ENCODE measurements around the gene NHS.

Gene NHS

DNA sequence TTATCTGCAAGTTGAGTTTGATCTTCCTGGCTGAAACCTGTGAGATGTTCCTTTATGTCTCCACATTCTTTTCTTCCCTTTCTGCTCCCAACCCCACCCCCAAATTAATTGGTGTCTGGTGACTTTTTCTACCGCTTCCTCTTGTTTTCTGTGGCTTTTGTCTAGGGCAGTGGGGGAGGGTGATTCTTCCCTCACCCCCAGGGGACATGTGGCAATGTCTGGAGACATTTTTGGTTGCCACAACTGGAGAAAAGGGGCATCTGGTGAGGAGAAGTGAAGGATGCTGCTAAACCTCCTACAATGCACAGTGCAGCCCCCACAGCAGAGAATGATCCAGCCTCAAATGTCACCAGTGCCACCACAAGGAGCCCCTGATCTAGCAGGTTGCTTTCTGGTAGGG, 152.9 kb downstream of the NHS start:
- no peak overlapping the region for H3K27ac ChIP-seq (ENCODE audit: low read length)
- H3K9me2 ChIP-seq (replicated peaks; ENCODE audit: insufficient read depth, low read length), result no peaks in the 10 kb centered on the region
- DNase-seq, result no peak
- no peak for TF ChIP-seq EZH2 (optimal IDR thresholded peaks at IDR 0.05; ENCODE audit: low read depth, low read length)
- no peak for TF ChIP-seq CTCF (IDR thresholded peaks at IDR 0.05; ENCODE audit: low read length)
- no peaks in the 10 kb centered on the region for H3K79me2 ChIP-seq (ENCODE audit: low read length)
- H3F3A ChIP-seq (ENCODE audit: insufficient read depth, low read length), result no peaks in the 10 kb centered on the region
- H3K9ac ChIP-seq (ENCODE audit: low read length), result no peak overlapping the region
- H4K20me1 ChIP-seq (ENCODE audit: insufficient read depth, low read length), result no peaks in the 10 kb centered on the region
- H3K4me1 ChIP-seq (ENCODE audit: low read length), result no peaks in the 10 kb centered on the region
- H2AFZ ChIP-seq (ENCODE audit: low read length), result no peak overlapping the region
- H3K4me3 ChIP-seq (ENCODE audit: low read length), result no peak overlapping the region
- H3K9me3 ChIP-seq (replicated peaks; ENCODE audit: insufficient read depth, low read length), result no peaks in the 10 kb centered on the region
- no peaks in the 10 kb centered on the region for H3K36me3 ChIP-seq (replicated peaks; ENCODE audit: insufficient read depth, low read length)
- H3K27me3 ChIP-seq (replicated peaks; ENCODE audit: insufficient read depth, low read length), result no peaks in the 10 kb centered on the region
- H3K4me2 ChIP-seq (ENCODE audit: low read depth, low read length), result no peak overlapping the region

GRCh38 chrX:17529151-17529745, 154.2 kb downstream of the NHS start:
- no peak overlapping the region for H3K4me2 ChIP-seq (ENCODE audit: low read depth, low read length)
- DNase-seq, result no peak
- no peaks in the 10 kb centered on the region for H3K4me1 ChIP-seq (ENCODE audit: low read length)
- H3K9me3 ChIP-seq (replicated peaks; ENCODE audit: insufficient read depth, low read length), result no peaks in the 10 kb centered on the region
- no peak overlapping the region for H2AFZ ChIP-seq (ENCODE audit: low read length)
- H3K27me3 ChIP-seq (replicated peaks; ENCODE audit: insufficient read depth, low read length), result no peaks in the 10 kb centered on the region
- no peak overlapping the region for H3K27ac ChIP-seq (ENCODE audit: low read length)
- no peaks in the 10 kb centered on the region for H3K79me2 ChIP-seq (ENCODE audit: low read length)
- H3K9ac ChIP-seq (ENCODE audit: low read length), result no peak overlapping the region
- no peaks in the 10 kb centered on the region for H4K20me1 ChIP-seq (ENCODE audit: insufficient read depth, low read length)
- TF ChIP-seq EZH2phosphoT487 (IDR thresholded peaks at IDR 0.05; ENCODE audit: low read length) (no peak), EZH2 (optimal IDR thresholded peaks at IDR 0.05; ENCODE audit: low read depth, low read length) (no peak), CTCF (IDR thresholded peaks at IDR 0.05; ENCODE audit: low read length) (no peak)
- H3F3A ChIP-seq (ENCODE audit: insufficient read depth, low read length), result no peaks in the 10 kb centered on the region
- H3K4me3 ChIP-seq (ENCODE audit: low read length), result no peak overlapping the region
- no peaks in the 10 kb centered on the region for H3K9me2 ChIP-seq (replicated peaks; ENCODE audit: insufficient read depth, low read length)
- no peaks in the 10 kb centered on the region for H3K36me3 ChIP-seq (replicated peaks; ENCODE audit: insufficient read depth, low read length)

DNA sequence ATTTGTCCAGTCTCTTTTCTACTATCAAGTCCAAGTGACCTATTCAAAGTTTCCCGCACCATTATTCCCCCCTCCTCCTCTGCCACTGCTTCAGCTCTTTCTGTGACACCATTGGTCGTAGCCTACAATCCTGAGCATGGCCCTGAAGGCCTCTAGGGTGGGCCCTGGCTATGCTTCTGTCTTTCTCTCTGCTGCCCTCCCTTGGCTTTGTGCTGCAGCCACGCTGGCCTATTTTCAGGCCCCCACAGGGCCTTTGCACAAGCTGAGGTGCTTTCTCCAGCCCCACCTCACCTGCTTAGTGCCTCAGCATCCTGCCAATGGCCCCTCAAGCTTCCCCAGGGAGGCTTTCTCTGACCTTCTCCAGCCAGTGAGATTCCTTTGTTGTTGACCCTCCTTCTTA, 156.5 kb downstream of the NHS start:
- H3K27me3 ChIP-seq (replicated peaks; ENCODE audit: insufficient read depth, low read length), result no peaks in the 10 kb centered on the region
- no peak overlapping the region for H3K4me2 ChIP-seq (ENCODE audit: low read depth, low read length)
- no peaks in the 10 kb centered on the region for H3K36me3 ChIP-seq (replicated peaks; ENCODE audit: insufficient read depth, low read length)
- no peak overlapping the region for H3K9ac ChIP-seq (ENCODE audit: low read length)
- no peak overlapping the region for H2AFZ ChIP-seq (ENCODE audit: low read length)
- no peaks in the 10 kb centered on the region for H3K4me1 ChIP-seq (ENCODE audit: low read length)
- H3K27ac ChIP-seq (ENCODE audit: low read length), result no peak overlapping the region
- TF ChIP-seq EZH2phosphoT487 (IDR thresholded peaks at IDR 0.05; ENCODE audit: low read length), result no peak
- no peak for TF ChIP-seq EZH2 (optimal IDR thresholded peaks at IDR 0.05; ENCODE audit: low read depth, low read length)
- TF ChIP-seq CTCF (IDR thresholded peaks at IDR 0.05; ENCODE audit: low read length), result no peak
- no peaks in the 10 kb centered on the region for H3K9me2 ChIP-seq (replicated peaks; ENCODE audit: insufficient read depth, low read length)
- no peaks in the 10 kb centered on the region for H3F3A ChIP-seq (ENCODE audit: insufficient read depth, low read length)
- H3K79me2 ChIP-seq (ENCODE audit: low read length), result no peaks in the 10 kb centered on the region
- H4K20me1 ChIP-seq (ENCODE audit: insufficient read depth, low read length), result no peaks in the 10 kb centered on the region
- no peaks in the 10 kb centered on the region for H3K9me3 ChIP-seq (replicated peaks; ENCODE audit: insufficient read depth, low read length)
- H3K4me3 ChIP-seq (ENCODE audit: low read length), result no peak overlapping the region
- DNase-seq, result no peak
